ENCODE data around the gene MEPCE.
A peak's percentile ranks its signal among the peaks of the same experiment; 100 is the strongest.
"Not testable (repeated sequence)": the region's sequence is repeated elsewhere in the genome, so short reads cannot be mapped to it uniquely, and the experiment has no call there.

The MEPCE gene

GRCh38 chr7:100434297-100435144, 4.9 kb downstream of the MEPCE start:
- DNase-seq: no peak

- DNase-seq: no peak
Observed at GRCh38 chr7:100435401-100436304, 6.0 kb downstream of the MEPCE start.

GRCh38 chr7:100437150-100438100, 7.8 kb downstream of the MEPCE start:
- DNase-seq: no peak

GRCh38 chr7:100438172-100438571, 8.5 kb downstream of the MEPCE start:
- DNase-seq: no peak

- not testable (repeated sequence) for DNase-seq
Observed at GRCh38 chr7:100438731-100439130, 9.1 kb downstream of the MEPCE start.

- not testable (repeated sequence) for DNase-seq
Observed at GRCh38 chr7:100439244-100439643, 9.6 kb downstream of the MEPCE start.

GRCh38 chr7:100441641-100442535, 12.3 kb downstream of the MEPCE start:
- DNase-seq: no peak

- DNase-seq: no peak
Observed at GRCh38 chr7:100443096-100443840, 13.6 kb downstream of the MEPCE start.

- DNase-seq: peak; percentile 52
Observed at GRCh38 chr7:100444311-100445278, 15.0 kb downstream of the MEPCE start.

GRCh38 chr7:100446040-100446439, 16.4 kb downstream of the MEPCE start:
- peak; percentile 61 for DNase-seq

- DNase-seq: not testable (repeated sequence)
Observed at GRCh38 chr7:100447363-100447762, 17.7 kb downstream of the MEPCE start.

- no peak for DNase-seq
Observed at GRCh38 chr7:100449190-100449795, 19.7 kb downstream of the MEPCE start.

GRCh38 chr7:100452513-100452912, 22.9 kb downstream of the MEPCE start:
- DNase-seq: no peak

- DNase-seq: not testable (repeated sequence)
Observed at GRCh38 chr7:100453854-100454253, 24.2 kb downstream of the MEPCE start.

- no peak for DNase-seq
Observed at GRCh38 chr7:100455206-100455605, 25.6 kb downstream of the MEPCE start.

- DNase-seq: no peak
Observed at GRCh38 chr7:100456562-100456961, 26.9 kb downstream of the MEPCE start.

- no peak for DNase-seq
Observed at GRCh38 chr7:100457033-100457432, 27.4 kb downstream of the MEPCE start.

GRCh38 chr7:100464210-100464660, 34.6 kb downstream of the MEPCE start, which contains the start of gene SPACDR:
SPACDR (minus strand) TSS chr7:100464260; CDS start chr7:100464025, 235 bp downstream.
- DNase-seq: no peak

GRCh38 chr7:100464791-100465190, 35.2 kb downstream of the MEPCE start:
- DNase-seq: no peak
